Uterus (tissue), 4 donors: Measurements from ENCODE around the gene WDTC1. TPM values are rescaled to one million over a fixed set of nuclear protein-coding genes. Genes with fewer than 3 reads are reported as not detected.

Experiments used
- DNase-seq, 2 donors: peaks; one replicate each; pipeline ENCODE4 v3.0.0-alpha.2; 2019 to 2020
- H3K27ac ChIP-seq, 2 donors: fragments of 200-600 bp; sonication (generic); 1 replicate in 1 of 2; 2 replicates in 1 of 2; pipeline ENCODE4 v1.5.1; 2016 to 2018
- H3K27me3 ChIP-seq, 2 donors: fragments of 200-600 bp; sonication (generic); one replicate each; pipeline ENCODE4 v1.5.1; 2018 to 2019; ENCODE audit warnings: control low read depth in 1 of 2
- H3K36me3 ChIP-seq, 2 donors: fragments of 200-600 bp; sonication (generic); one replicate each; pipeline ENCODE4 v1.5.1; 2019; ENCODE audit warnings: control low read depth in 1 of 2
- H3K4me1 ChIP-seq, 2 donors: fragments of 200-600 bp; sonication (generic); one replicate each; pipeline ENCODE4 v1.5.1; 2018 to 2019; ENCODE audit warnings: control low read depth in 1 of 2
- H3K4me3 ChIP-seq, 2 donors: fragments of 200-600 bp; sonication (generic); 1 replicate in 1 of 2; 2 replicates in 1 of 2; pipeline ENCODE4 v1.5.1; 2018 to 2019; ENCODE audit warnings: mild to moderate bottlenecking in 1 of 2
- H3K9me3 ChIP-seq, 2 donors: fragments of 200-600 bp; sonication (generic); one replicate each; pipeline ENCODE4 v1.5.1; 2019; ENCODE audit warnings: control low read depth in 1 of 2
- CTCF ChIP-seq, 4 experiments: fragments of 200-600 bp in 2 of 4; fragments of 450-650 bp in 2 of 4; sonication (generic) in 2 of 4; IDR thresholded peaks; one replicate each; pipeline ENCODE4 v1.5.1; 2016 to 2019; ENCODE audit warnings: antibody characterized with exemption in 4 of 4, mild to moderate bottlenecking in 2 of 4, moderate library complexity in 1 of 4
- POLR2A ChIP-seq, 2 donors: fragments of 450-650 bp; IDR thresholded peaks; one replicate each; pipeline ENCODE4 v1.6.1; 2016; ENCODE audit warnings: antibody characterized with exemption in 2 of 2, mild to moderate bottlenecking in 1 of 2, moderate library complexity in 1 of 2
- intact Hi-C: fragments of 100-400 bp; cut with DNase I; formaldehyde crosslinking; loops from one replicate; pipeline ENCODE4 v1.15.1; 2023; ENCODE audit warnings: low total_unique reads
- total RNA-seq, 4 donors: library from RNA; depleted of rRNA in 3 of 4; stranded (reverse); fragments of >200 nt in 3 of 4; gene quantifications; one replicate each; pipeline versions ENCODE4 v1.1.0 to v1.2.4, GENCODE V29; 2014 to 2023
- donor health status: DM: yes; HTN: yes; CAD: no.

The WDTC1 gene
- total RNA-seq, 4 donors from 2014 or later, result 5.6 to 45.8 (median 34.2) TPM

- no peak for DNase-seq
- Histone ChIP-seq H3K27me3 (no peaks in the 10 kb centered on the region), H3K4me1 (peaks cover 4 to 12% of the 10 kb centered on the region in 2 donors), H3K27ac (peak overlapping the region; percentile 84 to 89), H3K9me3 (no peaks in the 10 kb centered on the region), H3K4me3 (no peak overlapping the region), H3K36me3 (no peaks in the 10 kb centered on the region)
- no peak for TF ChIP-seq POLR2A (IDR thresholded peaks at IDR 0.05)
- TF ChIP-seq CTCF (IDR thresholded peaks at IDR 0.05), result no peak
- intact Hi-C loops, result no loop called here
These were observed 64.4 kb downstream of the WDTC1 start for GRCh38 chr1:27298632-27299384.

- Histone ChIP-seq H3K27ac (peak overlapping the region; percentile 84 to 89), H3K4me3 (no peak overlapping the region), H3K36me3 (no peaks in the 10 kb centered on the region), H3K4me1 (peaks cover 4 to 12% of the 10 kb centered on the region in 2 donors), H3K9me3 (no peaks in the 10 kb centered on the region), H3K27me3 (no peaks in the 10 kb centered on the region)
- DNase-seq, result peak; percentile 86 to 88
- intact Hi-C loops, result loop anchor here (5.0 to 10.0 kb wide), 2 partner anchors 88 to 365 kb away; no protein-coding TSS in a partner anchor
- TF ChIP-seq POLR2A (IDR thresholded peaks at IDR 0.05) (no peak), CTCF (IDR thresholded peaks at IDR 0.05) (no peak)
These were observed 65.2 kb downstream of the WDTC1 start for GRCh38 chr1:27299385-27300271.

GRCh38 chr1:27300341-27301051 is 66.1 kb downstream of the WDTC1 start:
- Histone ChIP-seq H3K4me1 (peaks cover 4 to 12% of the 10 kb centered on the region in 2 donors), H3K4me3 (no peak overlapping the region), H3K27ac (peak overlapping the region; percentile 84 to 89), H3K27me3 (no peaks in the 10 kb centered on the region), H3K36me3 (no peaks in the 10 kb centered on the region), H3K9me3 (no peaks in the 10 kb centered on the region)
- intact Hi-C loops, result loop anchor here (5.0 to 10.0 kb wide), 2 partner anchors 87 to 364 kb away; no protein-coding TSS in a partner anchor
- peak; percentile 86 to 92 for DNase-seq
- TF ChIP-seq POLR2A (IDR thresholded peaks at IDR 0.05) (no peak), CTCF (IDR thresholded peaks at IDR 0.05) (peak; percentile 97 to 100 (median 98))

- H3K27me3 ChIP-seq, result no peaks in the 10 kb centered on the region
- H3K36me3 ChIP-seq, result no peaks in the 10 kb centered on the region
- H3K9me3 ChIP-seq, result no peaks in the 10 kb centered on the region
- no peak for DNase-seq
- intact Hi-C loops, result loop anchor here (5.0 to 10.0 kb wide), 2 partner anchors 86 to 364 kb away; no protein-coding TSS in a partner anchor
- TF ChIP-seq POLR2A (IDR thresholded peaks at IDR 0.05) (no peak), CTCF (IDR thresholded peaks at IDR 0.05) (no peak)
- H3K27ac ChIP-seq, result peak overlapping the region; percentile 84 to 89
- H3K4me3 ChIP-seq, result no peak overlapping the region
- peaks cover 4 to 12% of the 10 kb centered on the region in 2 donors for H3K4me1 ChIP-seq
These were observed 66.6 kb downstream of the WDTC1 start for GRCh38 chr1:27301052-27301422.
